H1 (cell line): ENCODE measurements around the gene MTMR6. TPM values are rescaled to one million over a fixed set of nuclear protein-coding genes. Genes with fewer than 3 reads are reported as not detected.

Source experiments
- CTCF ChIA-PET: fragments of 300-600 bp; sonication (Branson Sonifier 250); formaldehyde crosslinking; loops from one replicate; lab custom pipeline; 2021; ENCODE audit not compliant: partially characterized antibody; lab: Charles Lee
- POLR2A ChIA-PET: fragments of 300-600 bp; sonication (Branson Sonifier 250); formaldehyde crosslinking; loops from one replicate; lab custom pipeline; 2021; ENCODE audit warnings: inconsistent platforms; ENCODE audit not compliant: partially characterized antibody; lab: Charles Lee
- DNase-seq, 2 experiments: peaks; one replicate each; pipeline versions ENCODE4 v3.0.0 to v3.0.0-alpha.2; 2010 to 2022; ENCODE audit warnings: low spot score in 2 of 2, low read depth in 1 of 2, mixed read lengths in 1 of 2
- FAIRE-seq: peaks from 2 replicates; lab custom pipeline; 2011; peaks lifted over from hg19 to GRCh38; lab: Jason Lieb, UNC
- H2AFZ ChIP-seq: 2 replicates; pipeline ENCODE4 v1.8.1; 2012; ENCODE audit warnings: low read length, inconsistent platforms
- H2AK5ac ChIP-seq: 2 replicates; pipeline ENCODE4 v1.6.1; 2013; ENCODE audit warnings: low read depth, low read length
- H2BK120ac ChIP-seq: replicated peaks from 2 replicates; pipeline ENCODE3; 2013; ENCODE audit warnings: low read depth, low read length, inconsistent platforms
- H2BK12ac ChIP-seq: 2 replicates; pipeline ENCODE4 v1.6.1; 2013; ENCODE audit warnings: low read depth, low read length
- H2BK15ac ChIP-seq: 2 replicates; pipeline ENCODE4 v1.6.1; 2013; ENCODE audit warnings: low read length
- H2BK20ac ChIP-seq: 2 replicates; pipeline ENCODE4 v1.6.1; 2013; ENCODE audit warnings: low read length
- H2BK5ac ChIP-seq: 2 replicates; pipeline ENCODE4 v1.6.1; 2013; ENCODE audit warnings: low read depth, low read length
- H3K14ac ChIP-seq: 2 replicates; pipeline ENCODE4 v1.6.1; 2013; ENCODE audit warnings: inconsistent platforms; ENCODE audit not compliant: insufficient read length
- H3K18ac ChIP-seq: 2 replicates; pipeline ENCODE4 v1.6.1; 2013; ENCODE audit warnings: low read length; ENCODE audit errors: extremely low read depth
- H3K23ac ChIP-seq: 2 replicates; pipeline ENCODE4 v1.6.1; 2013; ENCODE audit warnings: inconsistent platforms; ENCODE audit not compliant: insufficient read length
- H3K23me2 ChIP-seq: 2 replicates; pipeline ENCODE4 v1.6.1; 2013; ENCODE audit warnings: low read depth, low read length
- H3K27ac ChIP-seq: 2 replicates; pipeline ENCODE4 v1.6.1; 2011; ENCODE audit warnings: low read depth, low read length, inconsistent platforms
- H3K27me3 ChIP-seq, 4 experiments: replicated peaks in 1 of 4; 1 replicate in 1 of 4; 2 replicates in 3 of 4; pipeline versions ENCODE4 v1.6.1 to v1.8.1; 2011 to 2013; ENCODE audit warnings: low read length in 3 of 4, mild to moderate bottlenecking in 3 of 4, inconsistent platforms in 2 of 4, mixed read lengths in 2 of 4, moderate library complexity in 1 of 4; ENCODE audit not compliant: control insufficient read depth in 3 of 4, insufficient read depth in 3 of 4; ENCODE audit errors: extremely low read depth in 1 of 4
- H3K36me3 ChIP-seq, 4 experiments: 2 replicates each; pipeline versions ENCODE4 v1.6.1 to v1.8.1; 2011 to 2013; ENCODE audit warnings: mild to moderate bottlenecking in 4 of 4, low read length in 3 of 4, moderate library complexity in 2 of 4, control low read depth in 1 of 4, inconsistent platforms in 1 of 4; ENCODE audit not compliant: insufficient read depth in 4 of 4, control insufficient read depth in 2 of 4
- H3K4ac ChIP-seq: replicated peaks from 2 replicates; pipeline ENCODE3; 2013; ENCODE audit warnings: low read length, low read depth, mixed read lengths, inconsistent platforms; ENCODE audit not compliant: insufficient read length
- H3K4me1 ChIP-seq, 4 experiments: replicated peaks in 1 of 4; 1 replicate in 1 of 4; 2 replicates in 3 of 4; pipeline versions ENCODE4 v1.6.1 to v1.8.1; 2011 to 2013; ENCODE audit warnings: low read length in 3 of 4, inconsistent platforms in 2 of 4, mixed read lengths in 1 of 4; ENCODE audit not compliant: insufficient read depth in 4 of 4, control insufficient read depth in 3 of 4
- H3K4me2 ChIP-seq, 2 experiments: 2 replicates each; pipeline versions ENCODE4 v1.6.1 to v1.8.1; 2011 to 2013; ENCODE audit warnings: low read depth in 2 of 2, low read length in 2 of 2, control low read depth in 1 of 2, inconsistent platforms in 1 of 2, mild to moderate bottlenecking in 1 of 2; ENCODE audit not compliant: insufficient read depth in 1 of 2
- H3K4me3 ChIP-seq, 4 experiments: fragments of 200-600, 300-600 bp in 1 of 4; sonication (generic), shearing (Covaris generic), sonication (Bioruptor Twin) in 1 of 4; 2 replicates each; pipeline versions ENCODE4 v1.5.1 to v1.8.1; 2011 to 2016; ENCODE audit warnings: low read length in 4 of 4, low read depth in 3 of 4, control low read depth in 2 of 4, inconsistent platforms in 2 of 4, mild to moderate bottlenecking in 2 of 4, mixed read lengths in 1 of 4, moderate library complexity in 1 of 4; ENCODE audit not compliant: insufficient read depth in 2 of 4; ENCODE audit errors: extremely low read depth in 1 of 4
- H3K56ac ChIP-seq: replicated peaks from 2 replicates; pipeline ENCODE3; 2013; ENCODE audit warnings: low read depth, mild to moderate bottlenecking, mixed read lengths, low read length, inconsistent platforms; ENCODE audit not compliant: insufficient read length
- H3K79me1 ChIP-seq: 2 replicates; pipeline ENCODE4 v1.6.1; 2013; ENCODE audit warnings: low read depth, low read length, control low read depth
- H3K79me2 ChIP-seq, 2 experiments: 2 replicates each; pipeline versions ENCODE4 v1.6.1 to v1.8.1; 2012 to 2013; ENCODE audit warnings: low read length in 2 of 2, mild to moderate bottlenecking in 2 of 2, inconsistent platforms in 1 of 2; ENCODE audit not compliant: insufficient read depth in 2 of 2, control insufficient read depth in 1 of 2
- H3K9ac ChIP-seq, 4 experiments: replicated peaks in 1 of 4; 1 replicate in 1 of 4; 2 replicates in 3 of 4; pipeline versions ENCODE4 v1.6.1 to v1.8.1; 2011 to 2013; ENCODE audit warnings: low read depth in 3 of 4, low read length in 3 of 4, control low read depth in 2 of 4, mild to moderate bottlenecking in 2 of 4, moderate library complexity in 2 of 4, inconsistent platforms in 1 of 4; ENCODE audit errors: extremely low read depth in 1 of 4
- H3K9me3 ChIP-seq, 2 experiments: 2 replicates each; pipeline versions ENCODE4 v1.6.1 to v1.8.1; 2012 to 2013; ENCODE audit warnings: mild to moderate bottlenecking in 2 of 2, moderate library complexity in 2 of 2, control low read depth in 1 of 2, inconsistent platforms in 1 of 2, low read depth in 1 of 2, low read length in 1 of 2, mixed read lengths in 1 of 2; ENCODE audit not compliant: insufficient read depth in 2 of 2
- H4K20me1 ChIP-seq, 2 experiments: replicated peaks in 1 of 2; 2 replicates each; pipeline versions ENCODE3 to v1.8.1; 2011 to 2013; ENCODE audit warnings: inconsistent platforms in 2 of 2, low read length in 2 of 2, mild to moderate bottlenecking in 1 of 2; ENCODE audit not compliant: insufficient read depth in 2 of 2, control insufficient read depth in 1 of 2
- H4K5ac ChIP-seq: 2 replicates; pipeline ENCODE4 v1.6.1; 2013; ENCODE audit warnings: low read length, low read depth, mixed read lengths, inconsistent platforms; ENCODE audit not compliant: insufficient read length
- H4K8ac ChIP-seq: 2 replicates; pipeline ENCODE4 v1.8.0; 2013; ENCODE audit warnings: mild to moderate bottlenecking, moderate library complexity, low read length, inconsistent platforms; ENCODE audit not compliant: insufficient read depth; ENCODE audit errors: extremely low read depth
- H4K91ac ChIP-seq: replicated peaks from 2 replicates; pipeline ENCODE3; 2013; ENCODE audit warnings: low read length, mixed read lengths, inconsistent platforms; ENCODE audit not compliant: insufficient read length
- BACH1 ChIP-seq: IDR thresholded peaks from 2 replicates; pipeline ENCODE4 v1.6.1; 2012; ENCODE audit warnings: low read length, improper control_type of control experiment
- CBX5 ChIP-seq: fragments of 300-800, 300-1000 bp; sonication (generic); IDR thresholded peaks from 2 replicates; pipeline ENCODE4 v1.7.1; 2016; ENCODE audit warnings: antibody characterized with exemption, low read length, low read depth
- CTBP2 ChIP-seq: IDR thresholded peaks from 2 replicates; pipeline ENCODE4 v1.7.0; 2011; ENCODE audit warnings: borderline replicate concordance, mild to moderate bottlenecking, moderate library complexity, mixed read lengths, low read length; ENCODE audit not compliant: insufficient read depth, insufficient read length
- EP300 ChIP-seq, 2 experiments: IDR thresholded peaks; 1 replicate in 1 of 2; 2 replicates in 1 of 2; pipeline ENCODE4 v1.6.1; 2011 to 2012; ENCODE audit warnings: low read depth in 2 of 2, low read length in 2 of 2, mild to moderate bottlenecking in 2 of 2, borderline replicate concordance in 1 of 2, inconsistent platforms in 1 of 2, moderate library complexity in 1 of 2
- KDM1A ChIP-seq: fragments of 200-600, 300-600 bp; sonication (generic); IDR thresholded peaks from 2 replicates; pipeline ENCODE4 v1.7.1; 2016; ENCODE audit warnings: mild to moderate bottlenecking, low read length, borderline replicate concordance
- RAD21 ChIP-seq, 2 experiments: IDR thresholded peaks in 1 of 2; conservative IDR thresholded peaks in 1 of 2; 2 replicates each; pipeline ENCODE4 v1.6.1; 2011; ENCODE audit warnings: low read depth in 2 of 2, low read length in 2 of 2, improper control_type of control experiment in 1 of 2, inconsistent platforms in 1 of 2, mild to moderate bottlenecking in 1 of 2, moderate library complexity in 1 of 2
- SP1 ChIP-seq: IDR thresholded peaks from 2 replicates; pipeline ENCODE4 v1.6.1; 2011; ENCODE audit warnings: low read depth, low read length
- SP4 ChIP-seq: IDR thresholded peaks from 2 replicates; pipeline ENCODE4 v1.6.1; 2012; ENCODE audit warnings: low read length, inconsistent platforms
- YY1 ChIP-seq: IDR thresholded peaks from 2 replicates; pipeline ENCODE4 v1.6.1; 2011; ENCODE audit warnings: low read depth, mild to moderate bottlenecking, low read length
- ZNF274 ChIP-seq: IDR thresholded peaks from 2 replicates; pipeline ENCODE4 v1.7.0; 2012; ENCODE audit warnings: low read length, borderline replicate concordance; ENCODE audit errors: extremely low read depth
- WGBS, 2 experiments: shearing (Covaris generic) in 1 of 2; methylation state at CpG; one replicate each; pipeline versions ENCODE4 v1.1.6 to v1.1.7; 2013 to 2015; ENCODE audit warnings: low lambda C conversion rate in 2 of 2, mixed read lengths in 2 of 2, inconsistent platforms in 1 of 2, low coverage in 1 of 2, missing lambda C conversion rate in 1 of 2; ENCODE audit not compliant: insufficient replicate concordance in 2 of 2, insufficient coverage in 1 of 2, insufficient read length in 1 of 2; ENCODE audit errors: extremely low coverage in 1 of 2, missing lambda C conversion rate in 1 of 2; 5-methylcytosine and 5-hydroxymethylcytosine counted together
- polyA plus RNA-seq, 7 experiments: library from polyadenylated mRNA; depleted of rRNA in 3 of 7; stranded (reverse) in 5 of 7; unstranded in 2 of 7; fragments of >200 nt in 5 of 7; fragments of 200-250 nt in 2 of 7; gene quantifications; 1 replicate in 5 of 7; 2 replicates in 1 of 7; 4 replicates in 1 of 7; pipeline versions ENCODE4 v1.2.1 to v1.2.3, GENCODE V29; 2011 to 2013; ENCODE audit warnings: missing spikeins in 2 of 7, mixed read lengths in 2 of 7
- total RNA-seq: library from RNA; stranded (reverse); fragmentation: NEBNext Ultra II Directional; extraction: Animal tissue kit (Norgen Biotek cat#: 25700); gene quantifications from 2 replicates; pipeline ENCODE4 v1.2.1, GENCODE V29; 2021
- TF ChIP-seq, protein P1 (sequence below), 3 experiments: IDR thresholded peaks; 1 replicate in 2 of 3; 2 replicates in 1 of 3; pipeline versions ENCODE4 v1.5.1 to v1.6.1; 2011; ENCODE audit warnings: low read length in 3 of 3, mild to moderate bottlenecking in 3 of 3, inconsistent platforms in 2 of 3, low read depth in 1 of 3, moderate library complexity in 1 of 3; ENCODE audit not compliant: insufficient read depth in 1 of 3; ENCODE audit errors: control extremely low read depth in 1 of 3

The MTMR6 gene
- total and polyA plus RNA-seq, 2 of the 8 experiments (the other 6 are each of a cell fraction or from before 2014, with no cell fraction given) = 2.1 to 8.4 TPM

DNA sequence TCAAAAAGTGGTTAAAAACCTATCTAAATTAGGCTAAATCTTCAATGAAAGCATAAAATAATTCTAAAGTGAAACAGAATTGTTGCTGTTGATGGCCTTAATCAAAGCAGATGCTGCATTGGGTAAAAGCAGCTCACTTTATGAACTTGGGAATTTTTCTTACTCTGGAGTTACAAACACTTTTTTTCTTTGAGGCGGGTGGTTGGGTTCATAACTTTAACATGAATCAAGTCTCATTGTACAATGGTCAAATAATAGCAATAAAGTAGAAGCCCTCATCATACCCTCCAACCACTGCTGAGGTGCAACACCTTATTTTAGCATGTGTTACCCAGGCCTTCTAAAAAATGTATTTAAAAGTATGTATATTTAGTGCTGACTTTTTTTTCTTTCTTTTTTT lies 43.3 kb upstream of the MTMR6 start:
- Histone ChIP-seq H2AK5ac (no peak overlapping the region), H3K23me2 (no peaks in the 10 kb centered on the region), H2BK120ac (no peak overlapping the region), H3K4me2 (no peak overlapping the region), H3K18ac (no peak overlapping the region), H3K4me1 (no peaks in the 10 kb centered on the region), H3K4ac (no peak overlapping the region), H4K20me1 (peaks cover 0 to 3% of the 10 kb centered on the region in 2 experiments), H3K9ac (no peak overlapping the region), H3K4me3 (no peak overlapping the region), H3K79me2 (no peaks in the 10 kb centered on the region), H4K5ac (no peak overlapping the region), H3K23ac (no peak overlapping the region), H3K56ac (no peak overlapping the region), H3K36me3 (peaks cover 10 to 69% (median 42%) of the 10 kb centered on the region in 4 experiments), H2AFZ (no peak overlapping the region), H3K14ac (no peak overlapping the region), H2BK12ac (no peak overlapping the region), H3K79me1 (no peaks in the 10 kb centered on the region), H3K27ac (no peak overlapping the region), H4K8ac (no peak overlapping the region), H2BK15ac (no peak overlapping the region), H3K9me3 (no peaks in the 10 kb centered on the region), H2BK5ac (no peak overlapping the region), H4K91ac (no peak overlapping the region), H3K27me3 (no peaks in the 10 kb centered on the region), H2BK20ac (no peak overlapping the region)
- ChIA-PET POLR2A (interaction anchor here (1.0 kb wide), 1 partner anchor 11 kb away, joined by 3 read pairs; no protein-coding TSS in a partner anchor), CTCF (interaction anchor here (1.1 to 1.5 kb wide), 2 partner anchors 15 to 246 kb away, joined by 3 read pairs; no protein-coding TSS in a partner anchor)
- WGBS, 2 experiments = 82% methylated on average over 1 of the region's 1 CpG; no CpG with 5 or more reads in 1 of the 2 experiments
- DNase-seq (no peak), FAIRE-seq (no peak)
- TF ChIP-seq KDM1A (no peak), CTBP2 (no peak), EP300 (IDR thresholded peaks at IDR 0.05; ENCODE audit: borderline replicate concordance in 1 of 2, low read depth in 2 of 2, low read length in 2 of 2) (no peak), YY1 (no peak), ZNF274 (no peak), BACH1 (no peak), SP4 (no peak), SP1 (no peak), CBX5 (no peak), RAD21 (IDR thresholded peaks at IDR 0.05 in 1 of 2, conservative IDR thresholded peaks at IDR 0.05 in 1 of 2; ENCODE audit: low read depth in 2 of 2, low read length in 2 of 2) (no peak)
- TF ChIP-seq, protein P1, sequence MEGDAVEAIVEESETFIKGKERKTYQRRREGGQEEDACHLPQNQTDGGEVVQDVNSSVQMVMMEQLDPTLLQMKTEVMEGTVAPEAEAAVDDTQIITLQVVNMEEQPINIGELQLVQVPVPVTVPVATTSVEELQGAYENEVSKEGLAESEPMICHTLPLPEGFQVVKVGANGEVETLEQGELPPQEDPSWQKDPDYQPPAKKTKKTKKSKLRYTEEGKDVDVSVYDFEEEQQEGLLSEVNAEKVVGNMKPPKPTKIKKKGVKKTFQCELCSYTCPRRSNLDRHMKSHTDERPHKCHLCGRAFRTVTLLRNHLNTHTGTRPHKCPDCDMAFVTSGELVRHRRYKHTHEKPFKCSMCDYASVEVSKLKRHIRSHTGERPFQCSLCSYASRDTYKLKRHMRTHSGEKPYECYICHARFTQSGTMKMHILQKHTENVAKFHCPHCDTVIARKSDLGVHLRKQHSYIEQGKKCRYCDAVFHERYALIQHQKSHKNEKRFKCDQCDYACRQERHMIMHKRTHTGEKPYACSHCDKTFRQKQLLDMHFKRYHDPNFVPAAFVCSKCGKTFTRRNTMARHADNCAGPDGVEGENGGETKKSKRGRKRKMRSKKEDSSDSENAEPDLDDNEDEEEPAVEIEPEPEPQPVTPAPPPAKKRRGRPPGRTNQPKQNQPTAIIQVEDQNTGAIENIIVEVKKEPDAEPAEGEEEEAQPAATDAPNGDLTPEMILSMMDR (IDR thresholded peaks at IDR 0.05; ENCODE audit: control extremely low read depth in 1 of 3, insufficient read depth in 1 of 3, low read depth in 1 of 3, low read length in 3 of 3) = no peak
